GM21447 (cell line): ENCODE results near the gene CDC7.
"Not testable (repeated sequence)": the region's sequence is repeated elsewhere in the genome, so short reads cannot be mapped to it uniquely, and the experiment has no call there.

Experiments
- ATAC-seq: cut with Tn5 transposase; IDR thresholded peaks from one replicate; pipeline ENCODE4 v1.9.1; 2021; ENCODE audit not compliant: unreplicated experiment

Gene CDC7

GRCh38 chr1:91500756-91501522 is at the start of gene CDC7:
TSS of gene CDC7 (plus strand) at chr1:91500851. CDS start at chr1:91501717, 866 bp downstream.
- peak; percentile 74 for ATAC-seq

GRCh38 chr1:91454136-91454535 is 46.5 kb upstream of the CDC7 start:
- ATAC-seq: no peak

- ATAC-seq: no peak
These were observed 45.3 kb upstream of the CDC7 start for GRCh38 chr1:91455334-91455733.

- ATAC-seq: no peak
These were observed 44.8 kb upstream of the CDC7 start for GRCh38 chr1:91455896-91456295.

- ATAC-seq: not testable (repeated sequence)
These were observed 35.3 kb upstream of the CDC7 start for GRCh38 chr1:91465350-91465749.

- ATAC-seq: no peak
These were observed 24.0 kb upstream of the CDC7 start for GRCh38 chr1:91476533-91477217.

- ATAC-seq: no peak
These were observed 13.2 kb upstream of the CDC7 start for GRCh38 chr1:91487469-91487868.

- no peak for ATAC-seq
These were observed 10.2 kb upstream of the CDC7 start for GRCh38 chr1:91490501-91490900.

- ATAC-seq: no peak
These were observed 2.6 kb upstream of the CDC7 start for GRCh38 chr1:91498035-91498434.

GRCh38 chr1:91498498-91499245 is 2.0 kb upstream of the CDC7 start:
- no peak for ATAC-seq

- no peak for ATAC-seq
These were observed 1.3 kb upstream of the CDC7 start for GRCh38 chr1:91499346-91499745.

GRCh38 chr1:91499904-91500755 is 521 bp upstream of the CDC7 start:
- peak; percentile 8 for ATAC-seq

GRCh38 chr1:91501523-91501851 is 836 bp downstream of the CDC7 start:
- peak; percentile 21 for ATAC-seq

GRCh38 chr1:91501971-91502671 is 1.5 kb downstream of the CDC7 start:
- no peak for ATAC-seq

- no peak for ATAC-seq
These were observed 2.1 kb downstream of the CDC7 start for GRCh38 chr1:91502672-91503184.

GRCh38 chr1:91503332-91503900 is 2.8 kb downstream of the CDC7 start:
- no peak for ATAC-seq

GRCh38 chr1:91503975-91504530 is 3.4 kb downstream of the CDC7 start:
- ATAC-seq: no peak

GRCh38 chr1:91505086-91505485 is 4.4 kb downstream of the CDC7 start:
- ATAC-seq: no peak

GRCh38 chr1:91506071-91506470 is 5.4 kb downstream of the CDC7 start:
- no peak for ATAC-seq
